HL-60 (cell line): ENCODE data around the gene PERCC1.

Experiments used
- CTCF ChIP-seq: IDR thresholded peaks from one replicate; pipeline ENCODE4 v1.5.1; 2011; ENCODE audit warnings: low read length, control low read depth, inconsistent platforms; ENCODE audit not compliant: insufficient read depth
- POLR2AphosphoS5 ChIP-seq: IDR thresholded peaks from 2 replicates; pipeline ENCODE4 v1.6.1; 2012; ENCODE audit warnings: low read depth
- REST ChIP-seq: IDR thresholded peaks from 2 replicates; pipeline ENCODE4 v1.6.1; 2012; ENCODE audit warnings: low read depth; ENCODE audit not compliant: insufficient replicate concordance

GRCh38 chr16:1392826-1393225 lies 38.1 kb upstream of the PERCC1 start:
- TF ChIP-seq CTCF = no peak
- TF ChIP-seq POLR2AphosphoS5 = no peak
- TF ChIP-seq REST = no peak
